GM19397 (cell line): Measurements from ENCODE around the gene OXNAD1.
"Not testable (repeated sequence)": the region's sequence is repeated elsewhere in the genome, so short reads cannot be mapped to it uniquely, and the experiment has no call there.

Experiments used
- ATAC-seq: cut with Tn5 transposase; IDR thresholded peaks from one replicate; pipeline ENCODE4 v1.9.1; 2021; ENCODE audit warnings: mild to moderate bottlenecking, moderate library complexity; ENCODE audit not compliant: unreplicated experiment

OXNAD1 gene

DNA sequence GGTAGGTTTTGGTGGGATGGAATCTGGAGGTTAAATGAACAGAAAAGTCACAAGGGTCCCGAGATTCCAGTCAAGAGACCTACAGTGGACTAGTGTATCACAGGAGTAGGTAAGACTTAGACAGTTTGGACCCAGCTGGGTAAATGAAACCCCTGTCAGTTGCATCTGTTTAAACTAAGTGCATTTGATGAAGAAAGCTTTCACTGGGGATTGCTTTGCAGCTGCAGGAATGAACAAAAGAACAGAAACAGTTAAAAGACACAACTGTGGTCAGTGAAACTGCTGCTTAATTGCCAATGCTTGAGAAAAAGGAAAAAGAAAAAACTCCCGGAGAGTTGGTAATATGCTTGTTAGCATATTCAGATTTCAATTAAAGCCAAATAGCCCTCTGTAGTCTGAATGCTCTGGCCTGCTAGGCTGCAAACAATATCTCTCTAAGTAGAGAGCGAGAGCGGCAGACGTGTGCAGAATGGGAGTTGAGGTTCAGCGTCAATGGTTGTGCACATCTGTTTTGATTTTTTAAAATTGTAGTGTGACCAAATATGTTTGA, 37.1 kb downstream of the OXNAD1 start:
- ATAC-seq: no peak

DNA sequence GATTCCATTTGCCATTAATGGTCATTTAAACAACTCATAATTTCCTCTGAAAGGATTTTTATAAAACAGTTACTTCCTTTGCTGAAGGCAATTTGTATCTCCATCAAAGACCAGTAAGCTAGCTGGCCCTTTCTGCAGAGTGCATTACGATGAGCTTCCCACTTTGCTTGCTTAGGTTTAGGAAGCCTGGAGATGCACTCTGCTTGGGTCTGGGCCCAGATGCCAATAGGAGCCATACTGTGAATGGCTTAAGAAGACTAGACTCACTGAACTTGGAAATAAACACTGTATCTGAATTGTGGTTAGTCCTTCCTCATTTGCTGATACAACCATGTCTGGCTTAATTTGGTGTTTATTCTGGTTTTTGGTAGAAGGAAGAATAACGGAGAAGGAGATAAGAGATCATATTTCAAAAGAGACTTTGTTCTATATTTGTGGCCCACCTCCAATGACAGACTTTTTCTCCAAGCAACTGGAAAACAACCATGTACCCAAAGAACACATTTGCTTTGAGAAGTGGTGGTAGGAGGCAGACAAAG, 38.1 kb downstream of the OXNAD1 start:
- no peak for ATAC-seq

DNA sequence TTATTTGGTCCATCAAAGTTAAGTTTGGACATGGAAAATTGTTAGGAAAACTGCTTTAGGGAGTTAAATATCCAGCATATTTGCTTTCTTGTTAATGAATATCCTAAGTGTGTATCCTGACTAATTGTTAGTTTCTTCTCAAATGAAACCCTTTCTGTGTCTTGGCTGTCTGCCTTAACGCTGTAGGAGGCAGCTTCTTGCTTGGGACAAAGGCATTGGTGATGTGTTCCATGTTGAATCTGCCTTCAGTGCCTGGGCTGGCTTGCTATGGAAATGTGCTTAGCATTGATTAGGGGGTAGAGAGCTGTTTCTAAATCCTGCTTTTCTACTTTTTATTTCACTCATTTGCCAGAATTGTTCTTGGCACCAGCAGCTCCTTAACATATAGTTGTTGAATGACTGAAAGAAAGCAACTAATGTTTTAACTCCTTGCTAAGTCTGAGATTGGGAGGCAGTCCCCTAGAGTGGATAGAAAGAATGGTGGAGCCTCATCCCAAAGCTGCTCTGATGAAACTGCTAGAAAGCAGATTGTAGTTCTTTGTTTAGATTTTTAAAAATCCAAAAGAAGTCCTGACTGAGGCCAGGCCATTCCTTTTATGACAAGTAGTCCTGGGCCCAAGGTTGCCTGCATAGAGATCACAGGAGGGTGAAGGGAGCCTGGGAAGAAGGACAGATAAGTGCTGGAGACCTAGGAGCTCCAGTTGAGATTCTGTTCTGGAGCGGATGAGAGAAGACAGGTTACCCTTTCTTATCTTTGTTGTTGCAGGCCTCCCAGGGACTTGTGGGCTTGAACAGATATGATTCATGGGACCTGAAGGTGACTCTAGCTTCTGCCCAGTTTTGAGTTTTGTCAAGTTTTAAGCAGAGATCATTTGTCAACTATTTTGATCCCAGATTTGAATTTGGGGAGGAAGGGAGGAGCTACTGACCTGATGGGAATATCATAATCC, 39.3 kb downstream of the OXNAD1 start:
- no peak for ATAC-seq

DNA sequence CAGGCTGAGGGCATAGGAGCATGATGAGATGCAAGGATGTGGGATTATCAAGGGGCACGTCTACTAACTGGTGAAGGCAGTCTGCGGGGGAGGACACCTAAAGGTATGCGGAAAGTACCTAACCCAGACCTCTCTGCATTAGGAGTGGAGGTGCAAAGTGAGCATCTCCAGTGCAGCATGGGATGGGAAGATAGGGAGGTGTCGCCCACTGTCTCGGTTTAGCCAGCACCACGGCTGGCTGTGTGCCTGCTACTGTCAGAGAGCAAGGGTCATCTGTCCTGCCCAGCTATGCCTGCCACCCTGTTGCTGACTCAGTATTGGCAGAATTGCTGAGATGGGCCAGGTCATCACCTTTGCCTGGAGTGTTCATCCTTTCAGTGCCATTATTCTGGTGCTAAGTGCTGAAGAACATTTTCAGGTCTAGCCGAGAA, 40.1 kb downstream of the OXNAD1 start:
- no peak for ATAC-seq

DNA sequence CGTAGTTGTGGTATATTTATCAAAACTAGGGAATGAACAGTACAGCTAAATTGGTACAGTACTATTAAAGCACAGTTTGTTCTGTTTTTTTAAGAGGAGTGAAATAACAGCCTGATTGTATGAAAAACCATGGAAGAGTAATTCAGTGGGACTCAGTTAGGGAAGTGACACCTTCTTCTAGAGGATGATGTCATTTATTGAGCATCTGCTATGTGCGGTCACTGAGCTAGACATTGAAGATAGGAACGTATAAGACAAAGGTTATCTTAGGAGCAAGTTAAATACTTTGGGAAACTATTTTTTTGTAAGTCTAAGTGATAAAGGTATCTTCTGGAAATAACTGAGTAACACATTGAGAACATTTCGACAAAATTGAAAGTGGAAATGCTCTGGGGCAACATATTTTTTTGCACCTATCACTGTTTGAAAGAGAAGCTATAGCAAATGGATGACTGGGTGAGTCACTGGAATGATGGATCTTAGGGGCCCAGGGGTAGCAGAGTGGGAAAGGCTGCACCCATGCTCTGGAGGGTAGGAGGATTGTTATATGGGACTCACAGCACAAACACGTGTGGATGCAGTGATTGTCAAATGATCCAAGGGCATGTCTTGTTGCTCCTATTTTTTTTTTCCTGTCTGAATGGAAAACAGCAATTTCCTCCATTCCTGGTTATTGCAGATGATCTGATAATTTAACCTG, 43.0 kb downstream of the OXNAD1 start:
- ATAC-seq: no peak

DNA sequence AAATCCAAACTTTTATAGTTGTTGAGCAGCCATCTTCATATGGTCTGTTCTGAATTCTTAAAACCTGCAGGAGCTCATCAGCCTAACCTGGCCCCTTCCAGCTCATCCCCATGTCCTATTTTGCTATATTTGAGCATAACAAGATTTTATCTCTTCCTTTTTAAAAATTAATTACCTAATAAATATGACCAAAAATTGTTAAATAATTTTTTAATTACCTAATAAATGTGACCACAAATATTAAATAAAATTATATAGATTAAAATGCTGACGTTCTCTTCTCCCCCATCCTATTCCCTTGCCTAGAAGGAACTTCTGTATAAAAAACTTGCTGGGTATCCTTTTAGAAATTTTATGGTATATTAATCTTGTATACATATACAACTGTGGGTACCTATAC, 43.7 kb downstream of the OXNAD1 start:
- ATAC-seq: no peak

DNA sequence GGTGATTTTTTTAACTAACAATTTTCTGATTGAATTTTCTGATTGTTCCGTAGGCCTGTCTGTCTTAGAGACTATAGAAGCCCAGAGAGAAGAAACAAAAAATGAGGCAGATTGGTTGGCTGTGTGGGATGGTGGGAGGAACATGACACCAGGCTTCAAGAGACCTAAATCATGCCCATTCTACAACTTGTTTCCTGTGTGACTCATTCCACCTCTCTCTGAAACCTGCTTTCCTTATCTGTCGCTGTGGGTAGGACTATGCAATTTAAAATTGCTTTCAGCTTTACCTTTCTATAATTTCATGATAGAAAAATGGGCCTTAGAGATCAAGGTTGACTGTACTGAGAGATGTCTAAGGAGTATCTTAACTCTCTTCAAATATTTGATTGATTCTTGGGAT, 44.5 kb downstream of the OXNAD1 start:
- ATAC-seq: peak; percentile 65

DNA sequence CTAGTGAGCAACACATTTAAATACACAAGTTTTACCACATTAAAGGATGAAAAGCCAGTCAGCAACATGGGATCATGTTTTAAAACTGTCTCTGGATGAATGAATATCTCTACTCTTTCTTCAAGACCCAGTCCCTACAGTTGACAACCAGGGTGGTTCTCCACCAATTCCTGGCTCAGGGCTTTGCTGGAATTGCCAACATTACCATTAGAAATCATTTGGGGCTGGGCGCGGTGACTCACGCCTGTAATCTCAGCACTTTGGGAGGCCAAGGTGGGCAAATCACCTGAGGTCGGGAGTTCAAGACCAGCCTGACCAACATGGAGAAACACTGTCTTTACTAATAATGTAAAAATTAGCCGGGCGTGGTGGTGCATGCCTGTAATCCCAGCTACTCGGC, 45.5 kb downstream of the OXNAD1 start:
- not testable (repeated sequence) for ATAC-seq

DNA sequence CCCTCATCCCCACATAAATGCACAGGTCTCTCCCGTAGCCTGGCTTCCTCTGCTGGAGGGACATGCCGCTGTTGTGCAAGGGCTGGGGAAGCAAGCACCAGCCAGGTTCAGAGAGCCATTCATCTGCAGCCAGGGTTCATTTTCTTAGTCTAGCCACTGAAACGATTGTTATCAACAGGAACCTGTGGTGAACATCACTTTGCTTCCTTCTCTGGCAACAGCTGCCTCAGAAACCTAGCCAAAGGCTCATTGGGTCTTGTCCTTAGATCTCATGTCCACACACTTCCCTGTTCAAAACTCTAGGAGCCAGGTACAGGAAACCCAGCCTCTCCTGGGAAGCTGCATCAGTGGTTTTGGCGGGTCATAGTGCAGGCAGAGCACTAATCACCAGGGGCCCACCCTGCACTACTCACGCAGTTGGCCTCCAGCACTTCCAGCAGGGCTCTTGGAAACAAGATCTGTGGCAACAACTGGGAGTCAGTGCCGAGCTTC, 47.0 kb downstream of the OXNAD1 start:
- peak; percentile 66 for ATAC-seq

DNA sequence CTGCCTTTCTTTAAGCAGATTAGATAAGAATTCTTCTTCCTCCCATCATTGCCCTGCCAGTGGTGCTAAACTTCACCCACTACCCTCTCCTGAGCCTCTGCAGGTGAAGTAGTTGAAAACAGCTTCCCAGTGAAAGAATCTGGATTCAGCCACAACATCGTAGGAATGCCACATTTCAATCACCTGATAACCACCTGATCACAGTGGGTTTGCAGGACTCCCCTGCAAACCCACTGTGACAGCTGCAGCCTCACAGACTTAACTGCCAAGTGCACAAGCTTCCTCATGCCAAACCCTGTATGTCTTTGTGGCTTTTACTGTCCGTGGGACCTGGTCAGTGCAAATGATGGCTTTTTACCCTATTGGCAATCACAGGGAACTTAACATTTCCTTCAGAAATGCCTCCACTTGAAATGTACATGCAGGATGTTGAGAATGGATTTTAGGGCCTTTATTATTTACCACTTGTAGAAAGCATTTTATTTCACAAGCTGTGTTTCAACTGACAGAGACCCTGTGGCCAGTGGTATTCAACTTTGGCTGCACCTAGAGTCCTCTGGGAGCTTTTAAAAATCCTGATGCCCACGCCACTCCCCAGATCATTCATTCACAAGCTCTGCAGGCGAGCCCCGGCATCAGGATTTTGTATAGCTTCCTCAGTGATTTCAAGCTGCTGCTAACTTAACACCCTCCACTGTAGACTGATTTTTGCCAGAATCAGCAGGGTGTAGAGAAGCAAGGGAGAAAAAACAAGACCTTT, 49.1 kb downstream of the OXNAD1 start:
- no peak for ATAC-seq

DNA sequence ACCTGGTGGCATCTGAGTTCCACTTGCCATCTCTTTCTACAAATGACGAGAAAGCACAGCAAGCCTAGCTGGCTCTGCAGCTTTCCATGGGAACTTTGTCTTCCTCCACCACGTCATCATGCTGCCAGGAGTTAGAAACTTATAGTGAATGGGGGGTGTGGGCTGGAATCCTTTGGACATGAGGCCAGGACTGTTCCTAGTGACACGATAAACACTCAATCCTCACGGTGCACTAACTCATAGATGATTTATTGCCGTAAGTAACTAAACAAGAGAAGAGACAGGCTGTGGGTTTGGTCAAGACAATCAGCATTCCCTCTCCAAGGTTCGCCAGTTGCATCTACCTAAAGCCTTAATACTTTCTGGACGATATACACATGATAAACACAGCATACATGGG, 50.6 kb downstream of the OXNAD1 start:
- no peak for ATAC-seq

DNA sequence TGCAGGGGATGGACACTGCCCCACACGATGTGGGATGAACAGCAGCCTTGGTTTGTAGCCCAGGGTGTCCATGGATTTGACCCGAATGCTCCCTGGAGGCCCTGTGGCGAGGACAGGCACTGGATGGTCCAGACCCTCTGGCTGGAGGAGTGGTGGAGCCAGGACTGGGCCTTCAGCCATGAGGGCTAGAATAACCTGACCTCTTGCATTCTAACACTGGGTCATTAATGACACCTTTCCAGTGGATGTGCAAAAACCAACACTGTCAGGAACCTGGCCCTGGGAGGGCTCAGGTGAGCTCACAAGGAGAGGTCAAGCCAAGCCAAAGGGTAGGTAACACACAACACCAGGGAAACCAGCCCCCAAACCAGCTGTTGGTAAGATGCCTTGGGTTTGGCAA, 51.4 kb downstream of the OXNAD1 start:
- ATAC-seq: no peak

DNA sequence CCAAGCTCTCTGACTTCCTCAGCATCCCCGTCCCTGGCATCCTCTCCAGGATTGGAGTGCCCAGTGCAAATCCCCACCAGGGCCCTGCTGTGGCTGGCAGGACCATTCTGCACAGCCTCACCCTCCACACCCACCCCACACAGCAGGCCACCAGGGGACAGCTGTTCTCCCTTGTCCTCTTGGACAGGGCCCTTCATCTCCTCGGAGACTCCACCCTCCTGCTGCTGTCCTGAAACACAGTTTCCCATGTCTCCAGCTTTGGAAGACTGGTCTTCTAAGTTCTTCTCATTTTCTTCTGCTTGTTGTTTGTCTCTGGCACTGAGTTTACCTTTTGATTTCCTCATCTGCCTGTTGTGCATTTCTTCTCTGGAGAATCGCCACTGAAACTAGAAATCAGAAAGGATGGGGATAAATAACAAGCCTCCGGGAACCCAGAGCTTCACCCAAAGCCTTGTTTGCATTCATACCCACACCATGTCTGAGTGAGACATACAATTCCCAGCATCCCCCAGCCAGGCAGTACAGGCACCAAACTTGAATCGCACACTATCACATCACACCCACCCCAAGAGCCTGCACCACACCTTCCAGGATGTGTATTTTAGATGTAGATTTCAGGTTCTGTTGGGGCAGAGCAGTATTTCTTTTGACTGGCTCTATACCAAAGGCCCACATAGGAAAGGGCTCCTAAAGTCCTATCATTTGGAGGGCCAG, 52.0 kb downstream of the OXNAD1 start:
- ATAC-seq: no peak

DNA sequence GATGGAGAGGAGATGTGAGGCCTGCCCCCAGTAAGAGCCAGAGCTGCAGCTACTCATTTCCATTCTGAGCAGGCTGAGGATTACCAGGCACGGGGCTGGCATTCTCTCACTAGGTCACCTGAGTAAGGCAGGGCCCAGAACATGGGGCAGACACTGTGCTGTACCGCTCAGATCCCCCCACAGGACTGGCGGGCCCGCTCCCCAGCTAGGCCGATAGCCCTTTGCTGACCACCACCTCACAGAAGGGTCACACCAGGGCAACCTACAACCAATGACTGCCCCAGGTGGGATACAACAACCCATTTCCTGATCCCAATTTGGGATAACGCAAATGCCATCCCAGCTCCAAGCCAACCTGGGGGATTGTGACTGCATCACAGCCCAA, 52.5 kb downstream of the OXNAD1 start:
- ATAC-seq: no peak

DNA sequence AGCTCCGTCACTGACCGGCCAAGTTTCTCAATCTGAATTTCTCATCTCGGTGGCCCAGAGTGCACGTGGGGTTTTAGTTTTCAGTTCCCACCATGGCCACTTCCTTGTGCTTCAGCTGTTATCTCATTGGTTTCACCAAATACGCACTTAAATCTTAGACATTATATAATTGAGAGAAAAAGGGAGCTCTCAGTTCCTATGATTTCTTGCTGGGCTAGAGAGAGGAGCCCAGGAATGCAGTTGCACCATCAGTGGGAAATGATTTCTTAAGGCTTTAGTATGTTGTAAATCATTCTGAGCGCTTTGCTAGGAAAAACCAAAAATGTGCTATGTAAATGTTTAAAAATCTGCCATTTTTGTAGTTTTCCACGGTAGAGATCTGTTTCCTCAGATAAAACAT, 53.2 kb downstream of the OXNAD1 start:
- ATAC-seq: no peak

DNA sequence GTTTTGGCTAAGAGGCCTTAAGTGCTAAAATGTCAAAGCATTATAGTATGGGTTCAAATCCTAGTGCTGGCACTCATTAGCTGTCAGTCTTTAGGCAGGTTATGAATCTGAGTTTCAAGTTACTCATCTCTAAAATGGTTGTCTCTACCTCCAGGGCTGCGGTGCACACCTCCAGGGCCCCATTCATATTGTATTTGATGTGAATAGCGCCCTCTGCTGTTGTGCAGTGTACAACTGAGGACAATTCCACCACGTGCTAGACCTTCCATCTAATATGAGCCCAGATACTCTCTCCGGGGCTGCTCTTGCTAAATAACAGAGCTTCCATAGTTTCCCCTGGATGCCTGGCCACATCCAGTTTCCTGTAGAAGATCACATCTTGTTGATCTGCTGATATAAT, 54.3 kb downstream of the OXNAD1 start:
- no peak for ATAC-seq

DNA sequence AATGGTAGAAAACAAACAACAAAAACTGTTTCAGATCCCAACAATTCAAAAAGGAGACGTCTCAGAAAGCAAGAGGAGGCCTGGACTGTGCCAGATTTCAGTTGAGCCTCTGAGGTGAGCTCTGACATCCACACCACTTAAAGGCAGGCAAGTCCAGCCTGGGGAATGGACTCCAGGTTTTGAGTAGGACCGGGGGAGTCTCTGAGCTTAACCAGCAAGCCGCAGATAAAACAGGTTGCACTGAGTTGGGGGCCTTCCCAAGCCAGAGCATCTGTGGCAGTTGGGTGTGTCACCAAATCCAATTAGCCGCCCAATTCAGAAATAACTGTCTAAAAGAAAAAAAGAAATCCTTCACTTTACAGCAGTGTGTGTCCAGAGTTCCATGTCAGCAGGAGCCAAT, 54.7 kb downstream of the OXNAD1 start:
- no peak for ATAC-seq

DNA sequence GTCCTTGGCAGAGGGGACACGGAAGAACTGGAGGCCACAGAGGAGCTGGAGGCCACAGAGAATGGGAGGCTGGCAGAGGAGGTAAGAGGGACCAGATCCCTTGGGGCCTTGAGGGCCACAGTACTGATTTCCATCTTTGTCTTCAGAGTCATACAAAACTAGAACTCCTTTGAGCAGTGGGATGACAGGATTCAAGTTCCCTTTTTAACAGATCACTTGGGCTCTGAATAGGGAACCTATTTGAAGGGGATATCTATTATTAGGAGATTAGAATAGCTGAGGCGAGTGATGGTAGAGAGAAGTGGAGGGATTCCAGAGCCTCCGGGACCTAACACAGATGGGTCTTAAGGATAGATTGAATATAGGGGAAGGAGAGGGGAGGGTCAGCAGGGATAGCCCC, 55.7 kb downstream of the OXNAD1 start:
- no peak for ATAC-seq

DNA sequence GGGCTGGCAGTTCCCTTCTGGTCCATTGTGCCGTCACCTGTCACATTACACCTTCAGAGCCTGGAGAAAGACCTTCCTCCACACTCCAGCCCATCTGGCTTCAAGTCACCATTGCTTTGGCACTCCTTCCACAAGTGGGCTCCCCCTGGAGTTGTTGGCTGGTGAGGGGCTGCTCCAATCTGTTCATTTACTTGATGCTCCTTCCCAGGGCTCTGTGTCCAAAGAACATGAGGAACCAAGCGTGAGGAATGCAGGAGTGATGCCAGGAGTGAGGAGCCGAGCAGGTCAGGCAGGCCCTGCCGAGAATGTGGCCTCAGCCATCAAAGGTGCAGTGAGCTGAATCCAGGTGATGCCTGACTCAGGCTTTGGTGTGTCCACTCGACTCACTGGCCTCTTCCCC, 57.2 kb downstream of the OXNAD1 start:
- no peak for ATAC-seq

DNA sequence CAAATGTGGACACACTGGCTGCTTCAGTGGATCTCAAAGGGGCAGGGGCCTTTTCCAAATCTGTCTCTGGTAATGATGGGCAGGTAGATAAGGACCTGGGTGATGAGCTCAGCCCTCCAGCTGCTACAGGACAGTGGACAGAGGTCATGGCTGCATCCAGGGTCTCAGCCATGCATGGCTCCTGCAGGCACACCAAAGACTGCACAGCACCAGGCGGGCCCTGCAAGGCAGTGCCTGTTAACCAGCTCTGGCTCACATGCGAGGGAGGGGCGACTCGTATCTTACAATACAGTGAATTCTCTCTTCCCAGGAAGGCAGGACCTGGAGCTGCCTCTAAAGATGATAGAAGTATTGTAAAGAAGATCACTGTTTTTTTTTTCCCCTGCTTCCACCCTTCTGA, 58.7 kb downstream of the OXNAD1 start:
- ATAC-seq: no peak
